Transverse colon (tissue), 4 donors: ENCODE results near the gene KLF11. TPM values are rescaled to one million over a fixed set of nuclear protein-coding genes. Genes with fewer than 3 reads are reported as not detected.
A peak's percentile ranks its signal among the peaks of the same experiment; 100 is the strongest.
"Not testable (repeated sequence)": the region's sequence is repeated elsewhere in the genome, so short reads cannot be mapped to it uniquely, and the experiment has no call there.

ENCODE experiments used
- DNase-seq: peaks from one replicate; pipeline ENCODE4 v3.0.0-alpha.2; 2019
- H3K27ac ChIP-seq, 4 donors: fragments of 200-600 bp; sonication (generic); 2 replicates each; pipeline ENCODE4 v1.5.1; 2016 to 2018; ENCODE audit warnings: inconsistent platforms in 4 of 4
- H3K27me3 ChIP-seq: fragments of 200-600 bp; sonication (generic); 2 replicates; pipeline ENCODE4 v1.5.1; 2017; ENCODE audit warnings: inconsistent platforms
- H3K36me3 ChIP-seq, 4 donors: fragments of 200-600 bp; sonication (generic); 2 replicates each; pipeline ENCODE4 v1.5.1; 2017 to 2019; ENCODE audit warnings: inconsistent platforms in 4 of 4
- H3K4me1 ChIP-seq, 4 donors: fragments of 200-600 bp; sonication (generic); 2 replicates each; pipeline ENCODE4 v1.5.1; 2017 to 2020; ENCODE audit warnings: inconsistent platforms in 4 of 4
- H3K4me3 ChIP-seq, 4 donors: fragments of 200-600 bp; sonication (generic); 1 replicate in 1 of 4; 2 replicates in 3 of 4; pipeline versions ENCODE4 v1.5.1 to v1.6.1; 2017 to 2019; ENCODE audit warnings: inconsistent platforms in 4 of 4
- H3K9me3 ChIP-seq, 2 donors: fragments of 200-600 bp; sonication (generic); 2 replicates each; pipeline ENCODE4 v1.5.1; 2017 to 2019; ENCODE audit warnings: inconsistent platforms in 2 of 2
- CTCF ChIP-seq, 5 experiments: fragments of 200-600 bp in 3 of 5; fragments of 450-650 bp in 2 of 5; sonication (generic) in 3 of 5; IDR thresholded peaks; 1 replicate in 2 of 5; 2 replicates in 3 of 5; pipeline ENCODE4 v1.5.1; 2016 to 2017; ENCODE audit warnings: antibody characterized with exemption in 5 of 5, inconsistent platforms in 3 of 5, mild to moderate bottlenecking in 2 of 5, moderate library complexity in 1 of 5
- EP300 ChIP-seq: sonication (generic); formaldehyde crosslinking; IDR thresholded peaks from one replicate; pipeline ENCODE4 v1.6.1; 2017; ENCODE audit warnings: antibody characterized with exemption, low read depth
- POLR2A ChIP-seq: fragments of 450-650 bp; IDR thresholded peaks from one replicate; pipeline ENCODE4 v1.6.1; 2016; ENCODE audit warnings: antibody characterized with exemption, mild to moderate bottlenecking, moderate library complexity
- POLR2AphosphoS5 ChIP-seq, 3 donors: sonication (generic); formaldehyde crosslinking; IDR thresholded peaks; one replicate each; pipeline ENCODE4 v1.6.1; 2016; ENCODE audit warnings: antibody characterized with exemption in 3 of 3
- WGBS, 2 donors: methylation state at CpG; one replicate each; pipeline ENCODE4 v1.1.5; 2018; ENCODE audit warnings: low coverage in 1 of 2; 5-methylcytosine and 5-hydroxymethylcytosine counted together
- in situ Hi-C, 4 donors: fragments of 200-750 bp; cut with MboI; loops; one replicate each; pipeline versions ENCODE4 v1.15.0 to v1.15.1; 2017; ENCODE audit warnings: low sequenced_read_pairs in 3 of 4, low pct_ligation_motif_present in 1 of 4, low pct_unique_long_range_greater_than_20kb in 1 of 4
- intact Hi-C: fragments of 100-400 bp; cut with DNase I; formaldehyde crosslinking; loops from one replicate; pipeline ENCODE4 v1.15.1; 2023; ENCODE audit warnings: low total_unique reads
- total RNA-seq, 4 donors: library from RNA; depleted of rRNA; stranded (reverse); fragments of >200 nt; gene quantifications; one replicate each; pipeline ENCODE4 v1.1.0, GENCODE V29; 2016

KLF11 gene
- total RNA-seq, 4 donors from 2014 or later: 6.6 to 17.0 (median 10.5) TPM

- Histone ChIP-seq H3K36me3 (no peaks in the 10 kb centered on the region), H3K4me3 (no peak overlapping the region), H3K9me3 (no peaks in the 10 kb centered on the region), H3K4me1 (peaks cover 0 to 6% (median 4%) of the 10 kb centered on the region in 4 donors), H3K27ac (no peak overlapping the region), H3K27me3 (peaks cover 49% of the 10 kb centered on the region)
- TF ChIP-seq EP300 (no peak), POLR2AphosphoS5 (IDR thresholded peaks at IDR 0.05) (no peak), POLR2A (no peak), CTCF (IDR thresholded peaks at IDR 0.05) (no peak)
- in situ Hi-C loops (loop anchor here in 1 of 4 donors (25.0 kb wide), 1 partner anchor 575 kb away; no protein-coding TSS in a partner anchor), intact Hi-C loops (no loop called here)
- no peak for DNase-seq
- 66% methylated on average over 8 of the region's 8 CpGs; no CpG with 5 or more reads in 1 of the 2 donors for WGBS, 2 donors
Measured at GRCh38 chr2:10087360-10087759, 44.0 kb downstream of the KLF11 start.

DNA sequence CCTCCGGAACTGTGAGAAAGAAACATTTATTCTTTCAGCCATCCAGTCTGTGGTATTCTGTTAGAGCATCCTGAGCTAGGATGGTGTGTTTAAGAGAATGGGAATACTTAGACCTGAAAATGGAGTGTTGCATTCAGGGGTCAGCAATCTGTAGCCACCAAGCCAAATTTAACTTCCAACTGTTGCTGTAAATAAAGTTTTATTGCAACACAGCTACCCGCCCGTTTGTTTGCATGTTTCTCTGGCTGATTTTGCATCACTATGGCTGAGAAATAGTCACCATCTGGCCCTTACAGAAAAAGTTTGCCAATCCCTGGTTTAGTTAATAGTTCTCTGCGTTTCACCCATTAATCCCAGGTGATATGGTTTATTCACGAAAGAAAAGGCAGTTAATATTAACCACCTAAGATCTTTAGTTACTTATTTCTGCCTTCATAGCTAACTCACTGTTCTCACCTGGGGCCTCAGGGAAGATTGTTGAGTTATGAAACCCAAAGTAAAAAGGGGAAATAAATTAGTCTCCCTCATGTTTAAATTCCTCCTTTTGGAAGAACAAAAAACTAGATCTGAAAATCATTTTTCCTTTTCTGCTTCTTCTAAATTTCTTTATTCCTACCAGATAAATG is 46.3 kb downstream of the KLF11 start:
- Histone ChIP-seq H3K27me3 (peaks cover 31% of the 10 kb centered on the region), H3K9me3 (no peaks in the 10 kb centered on the region), H3K27ac (no peak overlapping the region), H3K4me1 (peaks cover 0 to 6% (median 4%) of the 10 kb centered on the region in 4 donors), H3K36me3 (no peaks in the 10 kb centered on the region), H3K4me3 (no peak overlapping the region)
- TF ChIP-seq POLR2AphosphoS5 (IDR thresholded peaks at IDR 0.05) (no peak), POLR2A (no peak), EP300 (no peak), CTCF (IDR thresholded peaks at IDR 0.05) (no peak)
- intact Hi-C loops: no loop called here
- WGBS, 2 donors: 59% methylated on average over 4 to 5 of the region's 5 CpGs
- DNase-seq: no peak
- in situ Hi-C loops: loop anchor here in 1 of 4 donors (25.0 kb wide), 1 partner anchor 573 kb away; no protein-coding TSS in a partner anchor

DNA sequence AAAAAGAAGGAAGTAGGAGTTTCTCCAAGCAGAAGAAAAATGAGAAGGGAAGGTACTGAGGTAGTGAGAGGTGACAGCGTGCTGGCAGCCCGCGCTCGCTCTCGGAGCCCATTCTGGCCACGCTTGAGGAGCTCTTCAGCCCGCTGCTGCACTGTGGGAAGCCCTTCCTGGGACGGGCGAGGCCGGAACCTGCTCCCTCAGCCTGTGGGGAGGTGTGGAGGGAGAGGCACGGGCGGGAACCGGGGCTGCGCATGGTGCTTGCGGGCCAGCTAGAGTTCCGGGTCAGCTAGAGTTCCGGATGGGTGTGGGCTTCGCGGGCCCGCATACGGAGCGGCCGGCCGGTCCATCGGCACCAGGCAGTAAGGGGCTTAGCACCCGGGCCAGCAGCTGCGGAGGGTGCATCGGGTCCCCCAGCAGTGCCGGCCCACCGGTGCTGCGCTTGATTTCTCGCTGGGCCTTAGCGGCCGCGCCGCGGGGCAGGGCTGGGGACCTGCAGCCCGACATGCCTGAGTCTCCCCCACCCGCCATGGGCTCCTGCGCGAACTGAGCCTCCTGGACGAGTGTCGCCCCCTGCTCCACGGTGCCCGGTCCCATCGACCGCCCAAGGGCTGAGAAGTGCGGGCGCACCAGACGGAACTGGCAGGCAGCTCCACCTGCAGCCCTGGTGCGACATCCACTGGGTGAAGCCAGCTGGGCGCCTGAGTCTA is 48.0 kb downstream of the KLF11 start:
- peaks cover 21% of the 10 kb centered on the region for H3K27me3 ChIP-seq
- no peaks in the 10 kb centered on the region for H3K9me3 ChIP-seq
- H3K4me3 ChIP-seq: peak overlapping the region in 2 of 4 donors; percentile 3 to 50
- DNase-seq: peak; percentile 57
- H3K27ac ChIP-seq: no peak overlapping the region
- in situ Hi-C loops (loop anchor here in 1 of 4 donors (25.0 kb wide), 1 partner anchor 571 kb away; no protein-coding TSS in a partner anchor), intact Hi-C loops (no loop called here)
- 35% methylated on average over 52 of the region's 52 CpGs; no CpG with 5 or more reads in 1 of the 2 donors for WGBS, 2 donors
- TF ChIP-seq POLR2AphosphoS5 (IDR thresholded peaks at IDR 0.05): no peak
- TF ChIP-seq POLR2A: peak; percentile 27
- no peaks in the 10 kb centered on the region for H3K36me3 ChIP-seq
- H3K4me1 ChIP-seq: peaks cover 0 to 6% (median 4%) of the 10 kb centered on the region in 4 donors

DNA sequence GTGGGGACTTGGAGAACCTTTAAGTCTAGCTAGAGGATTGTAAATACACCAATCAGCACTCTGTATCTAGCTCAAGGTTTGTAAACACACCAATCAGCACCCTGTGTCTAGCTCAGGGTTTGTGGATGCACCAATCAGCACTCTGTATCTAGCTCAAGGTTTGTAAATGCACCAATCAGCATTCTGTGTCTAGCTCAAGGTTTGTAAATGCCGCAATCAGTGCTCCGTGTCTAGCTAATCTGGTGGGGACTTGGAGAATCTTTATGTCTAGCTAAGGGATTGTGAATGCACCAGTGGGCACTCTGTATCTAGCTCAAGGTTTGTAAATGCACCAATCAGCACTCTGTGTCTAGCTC is 48.5 kb downstream of the KLF11 start:
- H3K27me3 ChIP-seq: peaks cover 21% of the 10 kb centered on the region
- in situ Hi-C loops: loop anchor here in 1 of 4 donors (25.0 kb wide), 1 partner anchor 570 kb away; no protein-coding TSS in a partner anchor
- H3K36me3 ChIP-seq, H3K4me1 ChIP-seq, intact Hi-C loops, H3K27ac ChIP-seq, H3K9me3 ChIP-seq, DNase-seq: not testable (repeated sequence)
- peak overlapping the region in 1 of 4 donors; percentile 50 for H3K4me3 ChIP-seq
- WGBS, 2 donors: 100% methylated on average over 2 of the region's 2 CpGs; no CpG with 5 or more reads in 1 of the 2 donors

DNA sequence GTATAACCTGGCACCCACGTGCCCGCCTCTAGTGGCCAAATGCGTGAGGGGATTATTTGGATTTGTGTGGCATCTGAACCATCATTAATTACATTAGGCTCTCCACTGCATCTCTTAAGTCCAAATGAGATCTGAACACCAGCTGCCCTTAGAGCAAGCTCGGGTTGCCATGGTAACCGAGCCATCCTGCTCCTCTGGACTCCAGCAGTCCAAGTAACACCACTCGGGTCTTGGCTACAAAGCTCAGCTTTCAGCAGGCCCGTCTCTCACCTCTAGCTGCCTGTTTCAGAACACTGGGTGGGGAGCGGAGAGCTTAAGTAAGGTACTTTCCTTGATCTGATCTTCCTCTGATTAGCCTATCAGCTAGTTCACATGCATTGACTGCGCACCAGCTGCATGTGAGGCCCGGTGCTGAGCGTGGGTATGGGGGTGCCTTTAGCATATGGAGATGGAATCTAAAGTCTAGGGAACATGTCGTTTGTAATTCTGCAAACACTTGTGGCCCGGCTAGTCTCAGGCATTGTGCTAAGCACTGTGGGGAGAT is 51.0 kb downstream of the KLF11 start:
- Histone ChIP-seq H3K4me3 (no peak overlapping the region), H3K36me3 (no peaks in the 10 kb centered on the region), H3K9me3 (no peaks in the 10 kb centered on the region), H3K27me3 (peaks cover 21% of the 10 kb centered on the region), H3K27ac (no peak overlapping the region), H3K4me1 (peaks cover 0 to 14% (median 5%) of the 10 kb centered on the region in 4 donors)
- intact Hi-C loops (no loop called here), in situ Hi-C loops (loop anchor here in 1 of 4 donors (25.0 kb wide), 1 partner anchor 568 kb away; no protein-coding TSS in a partner anchor)
- TF ChIP-seq CTCF (IDR thresholded peaks at IDR 0.05) (no peak), EP300 (no peak), POLR2AphosphoS5 (IDR thresholded peaks at IDR 0.05) (no peak), POLR2A (no peak)
- WGBS, 2 donors: 84 to 91% methylated on average over 5 to 11 of the region's 13 CpGs
- DNase-seq: no peak
